Testis (tissue), 3 donors: Measurements from ENCODE around the gene LSP1. TPM values are rescaled to one million over a fixed set of nuclear protein-coding genes. Genes with fewer than 3 reads are reported as not detected.
"Not testable (repeated sequence)": the region's sequence is repeated elsewhere in the genome, so short reads cannot be mapped to it uniquely, and the experiment has no call there.

ENCODE experiments used
- DNase-seq: peaks from one replicate; pipeline ENCODE4 v3.0.0-alpha.2; 2019
- H3K27ac ChIP-seq, 2 donors: fragments of 200-600 bp; sonication (generic); one replicate each; pipeline ENCODE4 v1.5.1; 2019
- H3K27me3 ChIP-seq: fragments of 200-600 bp; sonication (generic); one replicate; pipeline ENCODE4 v1.5.1; 2019
- H3K36me3 ChIP-seq: fragments of 200-600 bp; sonication (generic); one replicate; pipeline ENCODE4 v1.5.1; 2017; ENCODE audit warnings: low read depth; ENCODE audit errors: missing control alignments
- H3K4me1 ChIP-seq: fragments of 200-600 bp; sonication (generic); one replicate; pipeline ENCODE4 v1.5.1; 2019
- H3K4me3 ChIP-seq, 2 donors: fragments of 200-600 bp; sonication (generic); one replicate each; pipeline ENCODE4 v1.5.1; 2017 to 2019
- H3K9me3 ChIP-seq: fragments of 200-600 bp; sonication (generic); one replicate; pipeline ENCODE4 v1.5.1; 2017
- CTCF ChIP-seq, 3 experiments: fragments of 450-650 bp in 2 of 3; fragments of 200-600 bp in 1 of 3; sonication (generic) in 1 of 3; IDR thresholded peaks; one replicate each; pipeline ENCODE4 v1.5.1; 2016 to 2019; ENCODE audit warnings: antibody characterized with exemption in 3 of 3, mild to moderate bottlenecking in 2 of 3, moderate library complexity in 1 of 3
- POLR2A ChIP-seq: fragments of 450-650 bp; IDR thresholded peaks from one replicate; pipeline ENCODE4 v1.6.1; 2017; ENCODE audit warnings: antibody characterized with exemption, mild to moderate bottlenecking, moderate library complexity
- WGBS, 2 donors: methylation state at CpG; one replicate each; pipeline ENCODE4 v1.1.5; 2018; 5-methylcytosine and 5-hydroxymethylcytosine counted together
- intact Hi-C: fragments of 100-400 bp; cut with DNase I; formaldehyde crosslinking; loops from one replicate; pipeline ENCODE4 v1.15.1; 2023; ENCODE audit warnings: low total_unique reads
- microRNA-seq, 2 donors: library from miRNA; unstranded; fragments of <30 nt; microRNA quantifications; one replicate each; pipeline ENCODE4, GENCODE V29; 2016; ENCODE audit warnings: borderline number of aligned reads in 2 of 2, borderline replicate concordance in 1 of 2
- polyA plus RNA-seq: library from polyadenylated mRNA; stranded (reverse); fragments of 350-450 nt; fragmentation: Illumina TruSeq; extraction: RNeasy Lipid Tissue Mini Kit (QIAGEN cat#74804); gene quantifications from one replicate; pipeline ENCODE4 v1.2.3, GENCODE V29; 2014; ENCODE audit warnings: low read depth, low replicate concordance; ENCODE audit not compliant: insufficient read depth
- small RNA-seq, 2 donors: library from RNA; depleted of rRNA; stranded (forward); fragments of <200 nt; gene quantifications; one replicate each; pipeline ENCODE3, GENCODE V24; 2016
- total RNA-seq, 2 donors: library from RNA; depleted of rRNA; stranded (reverse); fragments of >200 nt; gene quantifications; one replicate each; pipeline ENCODE4 v1.2.3, GENCODE V29; 2016

Gene LSP1
- total and polyA plus RNA-seq, 3 donors from 2014 or later = 13.0 to 50.1 (median 19.9) TPM

GRCh38 chr11:1938343-1939005 is 85.6 kb downstream of the LSP1 start:
- no peaks in the 10 kb centered on the region for H3K36me3 ChIP-seq
- intact Hi-C loops = no loop called here
- peak overlapping the region in 1 of 2 donors; percentile 35 for H3K27ac ChIP-seq
- no peak overlapping the region for H3K4me3 ChIP-seq
- no peaks in the 10 kb centered on the region for H3K27me3 ChIP-seq
- 46 to 50% methylated on average over 13 to 27 of the region's 27 CpGs for WGBS, 2 donors
- peaks cover 12% of the 10 kb centered on the region for H3K4me1 ChIP-seq
- TF ChIP-seq POLR2A (no peak), CTCF (IDR thresholded peaks at IDR 0.05) (no peak)
- no peak for DNase-seq
- H3K9me3 ChIP-seq = no peaks in the 10 kb centered on the region

GRCh38 chr11:1939006-1939625 is 86.2 kb downstream of the LSP1 start:
- intact Hi-C loops = no loop called here
- Histone ChIP-seq H3K27ac (peak overlapping the region in 1 of 2 donors; percentile 35), H3K4me3 (no peak overlapping the region), H3K9me3 (no peaks in the 10 kb centered on the region), H3K36me3 (no peaks in the 10 kb centered on the region), H3K4me1 (peaks cover 12% of the 10 kb centered on the region), H3K27me3 (no peaks in the 10 kb centered on the region)
- TF ChIP-seq POLR2A = no peak
- TF ChIP-seq CTCF (IDR thresholded peaks at IDR 0.05) = no peak
- WGBS, 2 donors = 33 to 36% methylated on average over 22 to 23 of the region's 23 CpGs
- DNase-seq = no peak

GRCh38 chr11:1939788-1940187 is 86.9 kb downstream of the LSP1 start:
- H3K9me3 ChIP-seq, H3K27me3 ChIP-seq, H3K36me3 ChIP-seq, H3K4me3 ChIP-seq, H3K27ac ChIP-seq, DNase-seq: not testable (repeated sequence)
- 82 to 83% methylated on average over 1 of the region's 1 CpG for WGBS, 2 donors
- peaks cover 12% of the 10 kb centered on the region for H3K4me1 ChIP-seq
- intact Hi-C loops = loop anchor here (5.0 kb wide), 1 partner anchor 42 kb away; no protein-coding TSS in a partner anchor

Small RNAs within 50 kb of the gene (microRNA-seq; reads per million reads assigned to microRNA genes)
- gene MIR4298 (0 reads per million in 2 donors), gene MIR7847 (0 reads per million in 2 donors)

Small RNAs within 50 kb of the gene (small RNA-seq; reads per million reads assigned to genes)
- gene AC051649.1 = 0 reads per million in 2 donors
- 0 reads per million in 2 donors for gene MIR4298

Other genes starting within 250 kb of the LSP1 start
- not detected for gene KRTAP5-3, start 244.6 kb upstream of the LSP1 start, total RNA-seq
- gene KRTAP5-3, start 244.6 kb upstream of the LSP1 start, polyA plus RNA-seq = not detected
- not detected for gene KRTAP5-4, start 230.9 kb upstream of the LSP1 start, total RNA-seq
- not detected for gene KRTAP5-4, start 230.9 kb upstream of the LSP1 start, polyA plus RNA-seq
- not detected for gene KRTAP5-5, start 223.3 kb upstream of the LSP1 start, total RNA-seq
- gene KRTAP5-5, start 223.3 kb upstream of the LSP1 start, polyA plus RNA-seq = not detected
- gene KRTAP5-6, start 155.9 kb upstream of the LSP1 start, total RNA-seq = not detected
- not detected for gene KRTAP5-6, start 155.9 kb upstream of the LSP1 start, polyA plus RNA-seq
- gene IFITM10, start 102.5 kb upstream of the LSP1 start, total RNA-seq = 1 to 10 TPM; 6.0 to 9.6 TPM
- gene IFITM10, start 102.5 kb upstream of the LSP1 start, polyA plus RNA-seq = 2.6 TPM
- 100 to 1,000 TPM; 522 to 897 TPM for gene CTSD, start 89.2 kb upstream of the LSP1 start, total RNA-seq
- gene CTSD, start 89.2 kb upstream of the LSP1 start, polyA plus RNA-seq = 486 TPM
- gene SYT8, start 18.1 kb upstream of the LSP1 start, total RNA-seq = 1 to 10 TPM; 1.7 to 2.7 TPM
- gene SYT8, start 18.1 kb upstream of the LSP1 start, polyA plus RNA-seq = 0.98 TPM
- not detected for gene TNNI2, start 14.1 kb upstream of the LSP1 start, total RNA-seq
- gene TNNI2, start 14.1 kb upstream of the LSP1 start, polyA plus RNA-seq = 8.6 TPM
- gene PRR33, start 38.8 kb downstream of the LSP1 start, total RNA-seq = under 1 TPM in 1 of 2 donors, not detected in 1; 0.06 TPM
- not detected for gene PRR33, start 38.8 kb downstream of the LSP1 start, polyA plus RNA-seq
- 10 to 100 TPM in 1 of 2 donors, 1 to 10 TPM in 1; 8.1 to 13.1 TPM for gene TNNT3, start 66.6 kb downstream of the LSP1 start, total RNA-seq
- 16.1 TPM for gene TNNT3, start 66.6 kb downstream of the LSP1 start, polyA plus RNA-seq
- 100 to 1,000 TPM in 1 of 2 donors, 10 to 100 TPM in 1; 92.1 to 109 TPM for gene MRPL23, start 94.2 kb downstream of the LSP1 start, total RNA-seq
- gene MRPL23, start 94.2 kb downstream of the LSP1 start, polyA plus RNA-seq = 50.0 TPM
- gene H19, start 144.8 kb downstream of the LSP1 start, total RNA-seq = 100 to 1,000 TPM; 158 to 224 TPM
- 328 TPM for gene H19, start 144.8 kb downstream of the LSP1 start, polyA plus RNA-seq